ENCODE data around the gene DIP2C. TPM values are rescaled to one million over a fixed set of nuclear protein-coding genes. Genes with fewer than 3 reads are reported as not detected.

The DIP2C gene
- total RNA-seq, 2 donors from 2014 or later: 13.0 to 13.7 TPM

- Histone ChIP-seq H3K9ac (ENCODE audit: extremely low read depth, low read length, poor library complexity, severe bottlenecking) (no peak overlapping the region), H3K27me3 (ENCODE audit: control insufficient read depth, insufficient read depth, low read length, poor library complexity, severe bottlenecking) (no peaks in the 10 kb centered on the region), H3K9me3 (ENCODE audit: control insufficient read depth, low read length) (no peaks in the 10 kb centered on the region), H3K4me1 (ENCODE audit: control insufficient read depth, insufficient read depth, low read length) (no peaks in the 10 kb centered on the region), H3K4me3 (ENCODE audit: low read length) (no peak overlapping the region), H3K27ac (ENCODE audit: low read depth, low read length) (no peak overlapping the region), H3K36me3 (ENCODE audit: control insufficient read depth, insufficient read depth, low read length) (peaks cover 22% of the 10 kb centered on the region)
- Mint-ChIP-seq H3K4me1 (no peaks in the 10 kb centered on the region), H3K27ac (no peak overlapping the region), H3K27me3 (ENCODE audit: insufficient read depth) (no peaks in the 10 kb centered on the region), H3K36me3 (ENCODE audit: low read depth) (peaks cover 25% of the 10 kb centered on the region), H3K9me3 (no peaks in the 10 kb centered on the region), H3K4me3 (no peak overlapping the region)
- no peak for DNase-seq
- 95% methylated on average over 13 to 17 of the region's 17 CpGs for WGBS, 2 experiments (ENCODE audit: insufficient coverage in 1 of 2, insufficient read length in 1 of 2)
- TF ChIP-seq, protein P1, sequence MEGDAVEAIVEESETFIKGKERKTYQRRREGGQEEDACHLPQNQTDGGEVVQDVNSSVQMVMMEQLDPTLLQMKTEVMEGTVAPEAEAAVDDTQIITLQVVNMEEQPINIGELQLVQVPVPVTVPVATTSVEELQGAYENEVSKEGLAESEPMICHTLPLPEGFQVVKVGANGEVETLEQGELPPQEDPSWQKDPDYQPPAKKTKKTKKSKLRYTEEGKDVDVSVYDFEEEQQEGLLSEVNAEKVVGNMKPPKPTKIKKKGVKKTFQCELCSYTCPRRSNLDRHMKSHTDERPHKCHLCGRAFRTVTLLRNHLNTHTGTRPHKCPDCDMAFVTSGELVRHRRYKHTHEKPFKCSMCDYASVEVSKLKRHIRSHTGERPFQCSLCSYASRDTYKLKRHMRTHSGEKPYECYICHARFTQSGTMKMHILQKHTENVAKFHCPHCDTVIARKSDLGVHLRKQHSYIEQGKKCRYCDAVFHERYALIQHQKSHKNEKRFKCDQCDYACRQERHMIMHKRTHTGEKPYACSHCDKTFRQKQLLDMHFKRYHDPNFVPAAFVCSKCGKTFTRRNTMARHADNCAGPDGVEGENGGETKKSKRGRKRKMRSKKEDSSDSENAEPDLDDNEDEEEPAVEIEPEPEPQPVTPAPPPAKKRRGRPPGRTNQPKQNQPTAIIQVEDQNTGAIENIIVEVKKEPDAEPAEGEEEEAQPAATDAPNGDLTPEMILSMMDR (conservative IDR thresholded peaks at IDR 0.05): no peak
Observed at GRCh38 chr10:290026-290725, 399.3 kb downstream of the DIP2C start.

DNA sequence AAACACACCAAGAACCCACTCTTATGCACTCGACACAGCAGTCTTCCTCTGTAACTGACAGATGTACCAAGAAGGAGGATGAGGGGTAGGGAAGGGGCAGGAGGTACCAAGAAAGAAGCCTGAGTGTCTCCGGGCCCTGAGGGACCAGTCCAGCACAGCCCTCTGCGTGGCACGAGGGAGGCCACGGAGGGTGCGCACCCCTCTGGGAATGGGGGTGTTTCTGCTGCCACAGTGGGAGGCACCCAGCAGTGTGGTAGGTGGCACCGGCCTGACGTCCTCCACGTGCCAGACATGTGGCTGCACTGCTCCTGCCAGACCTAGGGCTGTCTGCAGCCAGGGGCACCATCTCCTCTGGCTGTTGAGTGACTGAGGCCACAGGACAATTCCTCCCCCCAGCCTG is 399.9 kb downstream of the DIP2C start:
- TF ChIP-seq, protein P1 (conservative IDR thresholded peaks at IDR 0.05): no peak
- WGBS, 2 experiments (ENCODE audit: insufficient coverage in 1 of 2, insufficient read length in 1 of 2): 90 to 92% methylated on average over 2 to 9 of the region's 9 CpGs

GRCh38 chr10:288316-289200 is 400.9 kb downstream of the DIP2C start:
- TF ChIP-seq, protein P1 (conservative IDR thresholded peaks at IDR 0.05): no peak
- no peak overlapping the region for H3K27ac ChIP-seq (ENCODE audit: low read depth, low read length)

More for the DNA sequence above, 399.9 kb downstream of the DIP2C start:
- peaks cover 29% of the 10 kb centered on the region for H3K36me3 Mint-ChIP-seq (ENCODE audit: low read depth)
- Histone ChIP-seq H3K9me3 (ENCODE audit: control insufficient read depth, low read length) (no peaks in the 10 kb centered on the region), H3K9ac (ENCODE audit: extremely low read depth, low read length, poor library complexity, severe bottlenecking) (no peak overlapping the region), H3K27ac (ENCODE audit: low read depth, low read length) (no peak overlapping the region), H3K36me3 (ENCODE audit: control insufficient read depth, insufficient read depth, low read length) (peaks cover 27% of the 10 kb centered on the region), H3K4me3 (ENCODE audit: low read length) (no peak overlapping the region), H3K4me1 (ENCODE audit: control insufficient read depth, insufficient read depth, low read length) (no peaks in the 10 kb centered on the region), H3K27me3 (ENCODE audit: control insufficient read depth, insufficient read depth, low read length, poor library complexity, severe bottlenecking) (no peaks in the 10 kb centered on the region)
- H3K4me3 Mint-ChIP-seq: no peak overlapping the region
- no peak overlapping the region for H3K27ac Mint-ChIP-seq
- no peaks in the 10 kb centered on the region for H3K4me1 Mint-ChIP-seq
- H3K9me3 Mint-ChIP-seq: no peaks in the 10 kb centered on the region
- H3K27me3 Mint-ChIP-seq (ENCODE audit: insufficient read depth): no peaks in the 10 kb centered on the region
- DNase-seq: no peak

More at GRCh38 chr10:288316-289200, 400.9 kb downstream of the DIP2C start:
- DNase-seq: no peak
- no peaks in the 10 kb centered on the region for H3K4me1 Mint-ChIP-seq
- H3K27me3 Mint-ChIP-seq (ENCODE audit: insufficient read depth): no peaks in the 10 kb centered on the region
- Histone ChIP-seq H3K36me3 (ENCODE audit: control insufficient read depth, insufficient read depth, low read length) (peaks cover 31% of the 10 kb centered on the region), H3K9ac (ENCODE audit: extremely low read depth, low read length, poor library complexity, severe bottlenecking) (no peak overlapping the region), H3K27me3 (ENCODE audit: control insufficient read depth, insufficient read depth, low read length, poor library complexity, severe bottlenecking) (no peaks in the 10 kb centered on the region), H3K9me3 (ENCODE audit: control insufficient read depth, low read length) (no peaks in the 10 kb centered on the region), H3K4me1 (ENCODE audit: control insufficient read depth, insufficient read depth, low read length) (no peaks in the 10 kb centered on the region), H3K4me3 (ENCODE audit: low read length) (no peak overlapping the region)
- no peak overlapping the region for H3K27ac Mint-ChIP-seq
- 91 to 97% methylated on average over 20 to 27 of the region's 27 CpGs for WGBS, 2 experiments (ENCODE audit: insufficient coverage in 1 of 2, insufficient read length in 1 of 2)
- peaks cover 38% of the 10 kb centered on the region for H3K36me3 Mint-ChIP-seq (ENCODE audit: low read depth)
- H3K9me3 Mint-ChIP-seq: no peaks in the 10 kb centered on the region
- no peak overlapping the region for H3K4me3 Mint-ChIP-seq
